H1 (cell line): ENCODE results near the gene SYCE3. TPM values are rescaled to one million over a fixed set of nuclear protein-coding genes. Genes with fewer than 3 reads are reported as not detected.

Source experiments
- HDAC6 ChIP-seq: IDR thresholded peaks from one replicate; pipeline ENCODE4 v1.7.1; 2012; ENCODE audit warnings: low read depth, mild to moderate bottlenecking, inconsistent platforms, low read length, moderate library complexity
- POU5F1 ChIP-seq: IDR thresholded peaks from 2 replicates; pipeline ENCODE4 v1.6.1; 2011; ENCODE audit warnings: low read depth, mild to moderate bottlenecking, low read length, moderate library complexity
- polyA plus RNA-seq, 7 experiments: library from polyadenylated mRNA; depleted of rRNA in 3 of 7; stranded (reverse) in 5 of 7; unstranded in 2 of 7; fragments of >200 nt in 5 of 7; fragments of 200-250 nt in 2 of 7; gene quantifications; 1 replicate in 5 of 7; 2 replicates in 1 of 7; 4 replicates in 1 of 7; pipeline versions ENCODE4 v1.2.1 to v1.2.3, GENCODE V29; 2011 to 2013; ENCODE audit warnings: missing spikeins in 2 of 7, mixed read lengths in 2 of 7
- total RNA-seq: library from RNA; stranded (reverse); fragmentation: NEBNext Ultra II Directional; extraction: Animal tissue kit (Norgen Biotek cat#: 25700); gene quantifications from 2 replicates; pipeline ENCODE4 v1.2.1, GENCODE V29; 2021
- TF ChIP-seq, protein P1 (sequence below): fragments of 300-600 bp; sonication (generic); IDR thresholded peaks from 2 replicates; pipeline ENCODE4 v1.7.1; 2012; ENCODE audit warnings: low read length, moderate library complexity, mild to moderate bottlenecking, inconsistent platforms; ENCODE audit not compliant: insufficient replicate concordance

Gene SYCE3
- total and polyA plus RNA-seq, 2 of the 8 experiments (the other 6 are each of a cell fraction or from before 2014, with no cell fraction given), result 1.9 TPM; not detected in 1

DNA sequence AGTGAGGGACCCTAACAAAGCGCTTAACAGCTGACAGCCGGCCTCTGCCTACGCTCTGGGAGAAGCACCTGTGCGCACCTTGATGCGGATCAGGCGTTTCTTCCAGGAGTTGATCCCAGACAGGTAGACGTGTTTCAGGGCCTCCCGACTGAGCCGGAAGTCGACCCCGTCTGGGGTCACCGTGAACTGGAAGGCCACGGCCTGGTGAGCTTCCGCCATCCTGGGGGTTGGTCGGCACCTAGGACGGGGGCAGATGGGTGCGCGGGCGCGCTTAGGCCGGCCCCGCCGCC, 14.9 kb upstream of the SYCE3 start (continued):
- TF ChIP-seq, protein P1, sequence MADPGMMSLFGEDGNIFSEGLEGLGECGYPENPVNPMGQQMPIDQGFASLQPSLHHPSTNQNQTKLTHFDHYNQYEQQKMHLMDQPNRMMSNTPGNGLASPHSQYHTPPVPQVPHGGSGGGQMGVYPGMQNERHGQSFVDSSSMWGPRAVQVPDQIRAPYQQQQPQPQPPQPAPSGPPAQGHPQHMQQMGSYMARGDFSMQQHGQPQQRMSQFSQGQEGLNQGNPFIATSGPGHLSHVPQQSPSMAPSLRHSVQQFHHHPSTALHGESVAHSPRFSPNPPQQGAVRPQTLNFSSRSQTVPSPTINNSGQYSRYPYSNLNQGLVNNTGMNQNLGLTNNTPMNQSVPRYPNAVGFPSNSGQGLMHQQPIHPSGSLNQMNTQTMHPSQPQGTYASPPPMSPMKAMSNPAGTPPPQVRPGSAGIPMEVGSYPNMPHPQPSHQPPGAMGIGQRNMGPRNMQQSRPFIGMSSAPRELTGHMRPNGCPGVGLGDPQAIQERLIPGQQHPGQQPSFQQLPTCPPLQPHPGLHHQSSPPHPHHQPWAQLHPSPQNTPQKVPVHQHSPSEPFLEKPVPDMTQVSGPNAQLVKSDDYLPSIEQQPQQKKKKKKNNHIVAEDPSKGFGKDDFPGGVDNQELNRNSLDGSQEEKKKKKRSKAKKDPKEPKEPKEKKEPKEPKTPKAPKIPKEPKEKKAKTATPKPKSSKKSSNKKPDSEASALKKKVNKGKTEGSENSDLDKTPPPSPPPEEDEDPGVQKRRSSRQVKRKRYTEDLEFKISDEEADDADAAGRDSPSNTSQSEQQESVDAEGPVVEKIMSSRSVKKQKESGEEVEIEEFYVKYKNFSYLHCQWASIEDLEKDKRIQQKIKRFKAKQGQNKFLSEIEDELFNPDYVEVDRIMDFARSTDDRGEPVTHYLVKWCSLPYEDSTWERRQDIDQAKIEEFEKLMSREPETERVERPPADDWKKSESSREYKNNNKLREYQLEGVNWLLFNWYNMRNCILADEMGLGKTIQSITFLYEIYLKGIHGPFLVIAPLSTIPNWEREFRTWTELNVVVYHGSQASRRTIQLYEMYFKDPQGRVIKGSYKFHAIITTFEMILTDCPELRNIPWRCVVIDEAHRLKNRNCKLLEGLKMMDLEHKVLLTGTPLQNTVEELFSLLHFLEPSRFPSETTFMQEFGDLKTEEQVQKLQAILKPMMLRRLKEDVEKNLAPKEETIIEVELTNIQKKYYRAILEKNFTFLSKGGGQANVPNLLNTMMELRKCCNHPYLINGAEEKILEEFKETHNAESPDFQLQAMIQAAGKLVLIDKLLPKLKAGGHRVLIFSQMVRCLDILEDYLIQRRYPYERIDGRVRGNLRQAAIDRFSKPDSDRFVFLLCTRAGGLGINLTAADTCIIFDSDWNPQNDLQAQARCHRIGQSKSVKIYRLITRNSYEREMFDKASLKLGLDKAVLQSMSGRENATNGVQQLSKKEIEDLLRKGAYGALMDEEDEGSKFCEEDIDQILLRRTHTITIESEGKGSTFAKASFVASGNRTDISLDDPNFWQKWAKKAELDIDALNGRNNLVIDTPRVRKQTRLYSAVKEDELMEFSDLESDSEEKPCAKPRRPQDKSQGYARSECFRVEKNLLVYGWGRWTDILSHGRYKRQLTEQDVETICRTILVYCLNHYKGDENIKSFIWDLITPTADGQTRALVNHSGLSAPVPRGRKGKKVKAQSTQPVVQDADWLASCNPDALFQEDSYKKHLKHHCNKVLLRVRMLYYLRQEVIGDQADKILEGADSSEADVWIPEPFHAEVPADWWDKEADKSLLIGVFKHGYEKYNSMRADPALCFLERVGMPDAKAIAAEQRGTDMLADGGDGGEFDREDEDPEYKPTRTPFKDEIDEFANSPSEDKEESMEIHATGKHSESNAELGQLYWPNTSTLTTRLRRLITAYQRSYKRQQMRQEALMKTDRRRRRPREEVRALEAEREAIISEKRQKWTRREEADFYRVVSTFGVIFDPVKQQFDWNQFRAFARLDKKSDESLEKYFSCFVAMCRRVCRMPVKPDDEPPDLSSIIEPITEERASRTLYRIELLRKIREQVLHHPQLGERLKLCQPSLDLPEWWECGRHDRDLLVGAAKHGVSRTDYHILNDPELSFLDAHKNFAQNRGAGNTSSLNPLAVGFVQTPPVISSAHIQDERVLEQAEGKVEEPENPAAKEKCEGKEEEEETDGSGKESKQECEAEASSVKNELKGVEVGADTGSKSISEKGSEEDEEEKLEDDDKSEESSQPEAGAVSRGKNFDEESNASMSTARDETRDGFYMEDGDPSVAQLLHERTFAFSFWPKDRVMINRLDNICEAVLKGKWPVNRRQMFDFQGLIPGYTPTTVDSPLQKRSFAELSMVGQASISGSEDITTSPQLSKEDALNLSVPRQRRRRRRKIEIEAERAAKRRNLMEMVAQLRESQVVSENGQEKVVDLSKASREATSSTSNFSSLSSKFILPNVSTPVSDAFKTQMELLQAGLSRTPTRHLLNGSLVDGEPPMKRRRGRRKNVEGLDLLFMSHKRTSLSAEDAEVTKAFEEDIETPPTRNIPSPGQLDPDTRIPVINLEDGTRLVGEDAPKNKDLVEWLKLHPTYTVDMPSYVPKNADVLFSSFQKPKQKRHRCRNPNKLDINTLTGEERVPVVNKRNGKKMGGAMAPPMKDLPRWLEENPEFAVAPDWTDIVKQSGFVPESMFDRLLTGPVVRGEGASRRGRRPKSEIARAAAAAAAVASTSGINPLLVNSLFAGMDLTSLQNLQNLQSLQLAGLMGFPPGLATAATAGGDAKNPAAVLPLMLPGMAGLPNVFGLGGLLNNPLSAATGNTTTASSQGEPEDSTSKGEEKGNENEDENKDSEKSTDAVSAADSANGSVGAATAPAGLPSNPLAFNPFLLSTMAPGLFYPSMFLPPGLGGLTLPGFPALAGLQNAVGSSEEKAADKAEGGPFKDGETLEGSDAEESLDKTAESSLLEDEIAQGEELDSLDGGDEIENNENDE, result no peak
- TF ChIP-seq HDAC6 (no peak), POU5F1 (no peak)
- TF ChIP-seq, all 59 proteins: peak for 0
